GM18858 (cell line): Measurements from ENCODE around the gene FOXF1.

Experiments used
- ATAC-seq: cut with Tn5 transposase; IDR thresholded peaks from one replicate; pipeline ENCODE4 v1.9.1; 2021; ENCODE audit not compliant: unreplicated experiment

FOXF1 gene

DNA sequence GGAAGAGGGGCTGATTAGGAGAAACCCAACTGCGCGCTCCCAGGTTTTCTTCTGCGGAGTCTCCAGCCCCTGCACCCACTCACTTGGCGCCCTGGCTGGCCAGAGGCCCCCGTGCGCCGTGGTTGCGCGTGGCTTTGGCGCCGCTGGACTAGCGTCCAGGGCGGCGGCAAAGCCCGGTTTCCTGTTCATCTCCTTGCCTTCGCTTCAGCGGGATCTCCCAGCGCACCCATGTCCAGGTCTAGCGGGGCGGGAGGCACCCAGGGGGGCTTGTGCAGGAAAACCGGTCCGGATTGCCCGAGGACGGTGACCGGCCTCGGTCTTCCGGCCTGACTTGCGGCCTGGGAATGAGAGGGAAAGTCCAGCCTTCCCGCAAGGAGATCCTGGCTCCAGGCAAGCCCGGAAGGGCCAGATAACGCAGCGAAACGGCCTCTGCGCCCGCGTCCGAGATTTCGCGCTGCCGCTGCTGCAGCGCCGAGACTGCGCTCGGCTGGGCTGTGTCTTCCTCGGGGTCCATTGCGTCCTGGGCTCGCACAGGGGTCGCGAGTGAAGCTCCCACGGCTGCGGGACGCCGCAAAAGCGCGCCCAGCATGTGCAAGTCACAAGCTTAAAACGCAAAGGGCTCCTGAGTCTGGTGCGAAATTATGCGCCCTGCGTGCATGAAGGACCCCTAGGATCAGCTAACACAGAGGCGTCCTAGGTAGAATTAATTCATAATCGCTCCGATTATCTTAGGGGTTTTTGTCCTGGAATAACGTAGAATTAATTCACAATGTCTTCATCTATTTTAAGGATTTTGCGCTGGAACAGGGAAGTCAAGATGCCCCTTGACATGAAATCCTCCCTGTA lies 5.7 kb downstream of the FOXF1 start:
- ATAC-seq, result no peak

DNA sequence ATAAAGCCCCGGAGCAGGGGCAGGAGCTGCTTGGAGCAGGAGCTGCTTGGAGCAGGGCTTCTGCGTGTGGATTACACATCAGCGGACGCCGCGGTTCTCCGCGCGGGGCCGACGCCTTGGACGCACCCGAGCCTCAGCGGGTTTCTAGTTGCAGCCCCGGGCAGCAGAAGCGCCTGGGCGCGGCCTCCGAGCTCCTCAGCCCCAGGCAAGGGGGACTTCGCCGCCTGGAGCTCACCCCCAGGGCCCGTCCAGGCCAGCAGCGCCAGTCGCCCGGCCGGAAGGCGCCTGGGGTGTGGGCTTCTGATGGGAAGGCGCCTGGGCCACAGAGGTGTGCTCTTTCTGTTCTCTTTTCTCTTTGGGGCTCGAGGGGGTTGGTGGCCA lies 6.3 kb downstream of the FOXF1 start:
- no peak for ATAC-seq

DNA sequence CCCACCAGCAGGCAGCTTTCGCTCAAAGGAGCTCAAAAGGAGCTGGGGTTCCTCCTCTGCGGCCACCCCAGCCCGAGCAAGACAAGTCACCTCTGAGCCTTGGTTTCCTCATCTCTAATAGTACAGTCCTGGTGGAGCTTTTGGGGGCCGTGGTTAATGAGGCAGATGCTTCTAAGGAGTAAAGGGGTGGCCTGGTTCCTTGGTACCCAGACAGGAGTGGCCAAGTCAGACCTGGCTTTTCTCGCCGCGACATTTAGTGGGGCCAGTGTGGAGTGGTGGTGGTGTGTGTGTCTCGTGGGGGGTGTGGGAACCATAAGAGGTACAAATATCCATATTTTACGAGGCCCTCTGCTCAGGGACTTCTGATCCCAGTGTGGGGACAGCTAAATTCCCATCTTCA lies 6.7 kb downstream of the FOXF1 start:
- no peak for ATAC-seq

DNA sequence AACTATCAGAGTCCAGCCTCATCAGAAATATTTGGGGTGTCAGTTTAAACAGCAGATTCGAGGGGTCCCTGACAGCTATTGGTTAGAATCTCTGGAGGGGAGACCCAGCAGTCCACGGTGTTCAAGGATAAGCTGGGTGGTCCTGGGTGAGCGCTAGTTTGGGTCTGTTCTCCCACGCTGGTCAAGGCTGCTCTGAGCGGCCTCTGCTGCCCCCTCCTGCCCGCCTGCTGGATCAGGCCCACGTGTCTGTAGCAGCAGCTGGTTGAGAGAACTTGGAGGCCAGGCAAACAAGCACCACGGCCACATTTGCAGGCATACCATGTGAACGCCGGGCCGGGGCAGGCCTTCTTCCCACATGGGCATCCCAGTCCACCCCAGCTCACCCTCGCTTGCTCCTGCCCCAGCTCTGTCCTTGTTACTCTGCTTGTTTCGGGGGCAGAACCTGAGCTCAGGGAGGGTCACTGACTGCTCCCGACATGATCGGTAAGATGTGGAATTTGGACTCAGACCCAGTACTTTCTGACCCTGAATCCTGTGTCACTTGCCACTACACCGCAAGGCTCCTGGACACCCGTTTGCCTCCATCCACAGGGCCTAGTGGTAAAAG lies 7.4 kb downstream of the FOXF1 start:
- no peak for ATAC-seq

DNA sequence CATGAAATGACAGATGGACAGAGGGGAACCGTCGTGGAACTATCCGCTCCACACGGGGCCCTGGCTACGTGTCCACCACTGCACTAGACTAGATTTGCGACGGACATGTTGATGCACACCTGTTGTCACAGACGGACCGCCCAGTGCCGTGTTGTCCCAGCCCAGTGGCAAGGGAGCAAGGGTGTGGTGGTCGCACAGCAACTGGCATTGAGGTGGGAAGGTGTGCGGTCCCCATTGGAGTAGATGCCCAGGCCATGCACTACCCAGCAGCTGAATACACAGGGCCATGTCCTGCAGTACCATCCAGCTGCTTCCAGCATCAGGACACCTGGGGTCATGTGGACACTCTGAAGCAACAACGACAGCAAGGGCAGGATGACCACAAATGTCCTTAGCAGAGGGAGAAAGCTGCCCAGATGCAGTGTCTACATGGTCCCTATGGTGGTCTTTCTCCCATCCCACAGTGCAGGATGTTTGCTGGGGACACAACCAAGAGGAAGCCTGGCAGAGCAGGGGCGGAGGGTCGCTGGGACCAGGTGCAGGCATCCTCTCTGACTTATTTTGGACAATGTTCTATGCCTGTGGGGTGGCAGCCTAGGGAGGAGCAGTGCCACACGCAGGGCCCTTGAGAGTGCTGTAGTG lies 8.8 kb downstream of the FOXF1 start:
- no peak for ATAC-seq

DNA sequence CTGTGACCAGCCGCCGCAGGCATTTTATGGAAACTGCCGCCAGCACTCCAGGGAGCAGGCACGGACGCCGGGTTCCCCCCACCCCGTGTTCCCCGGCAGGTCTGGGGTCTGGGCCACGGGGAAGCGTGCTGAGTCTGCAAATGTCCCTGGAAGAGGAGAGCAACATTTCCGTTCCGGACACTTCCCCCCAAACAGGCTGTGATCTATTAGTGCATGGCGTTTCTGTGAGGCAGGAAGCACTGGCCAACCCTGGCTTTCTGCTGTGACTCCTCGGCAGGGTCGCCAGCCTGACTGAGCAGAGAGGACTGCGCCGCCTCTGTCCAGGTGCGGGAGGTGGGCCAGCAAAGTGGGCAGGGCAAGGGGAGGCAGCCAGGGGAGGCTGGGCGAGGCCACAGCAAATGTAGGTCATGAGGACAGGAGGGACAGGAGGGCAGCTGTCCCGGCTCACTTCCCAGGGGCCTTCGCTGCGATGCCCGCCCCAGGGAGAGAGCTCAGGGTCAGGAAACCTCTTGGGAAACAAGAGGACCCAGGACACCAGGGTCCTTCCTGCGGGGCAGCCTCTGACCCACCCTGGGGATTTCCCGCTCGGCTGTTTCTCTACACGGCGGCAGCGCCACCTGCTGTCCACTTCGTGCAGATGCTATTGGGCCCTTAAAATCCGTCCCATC lies 9.5 kb downstream of the FOXF1 start:
- no peak for ATAC-seq

DNA sequence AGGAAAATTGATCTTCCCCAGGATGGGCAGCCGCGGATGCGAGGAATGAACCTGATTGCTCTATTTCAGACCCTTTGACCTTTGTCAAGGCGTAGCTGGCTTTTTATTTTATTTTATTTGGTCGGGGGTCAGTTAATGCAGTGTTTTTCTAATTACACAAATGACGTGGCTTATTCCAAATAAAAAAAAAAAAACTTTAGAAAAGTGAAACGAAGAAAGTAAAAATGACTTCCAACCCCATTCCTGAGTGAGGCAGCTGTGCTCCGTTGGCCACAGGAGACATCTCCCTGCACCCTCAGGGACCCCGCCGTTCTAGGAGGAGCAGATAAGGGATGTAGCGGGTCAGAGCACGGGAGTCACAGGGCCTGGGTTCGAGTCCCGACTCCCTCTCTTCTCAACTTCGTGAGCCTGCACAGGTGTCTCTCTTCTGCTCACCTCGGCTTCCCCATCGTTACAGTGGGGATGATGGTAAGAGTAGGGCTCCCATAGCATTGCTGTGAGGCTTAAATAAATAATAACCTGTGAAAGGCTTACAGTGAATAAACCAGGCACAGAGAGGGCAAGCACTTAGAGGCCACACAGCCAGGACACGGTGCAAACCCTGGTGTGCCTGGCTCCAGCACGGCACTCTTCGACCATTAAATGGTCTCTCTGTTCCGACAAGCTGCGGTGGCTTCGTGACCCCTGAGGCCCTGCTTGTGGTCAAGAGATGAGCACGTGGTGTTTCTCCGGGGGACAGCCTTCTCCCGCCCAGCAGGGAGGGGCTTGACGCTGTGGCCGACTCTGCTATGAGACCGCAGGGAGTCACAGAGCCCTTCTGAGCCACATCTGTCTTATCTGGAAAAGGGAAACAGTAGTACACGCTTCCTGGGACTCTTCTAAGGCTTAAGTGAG lies 10.2 kb downstream of the FOXF1 start:
- no peak for ATAC-seq

DNA sequence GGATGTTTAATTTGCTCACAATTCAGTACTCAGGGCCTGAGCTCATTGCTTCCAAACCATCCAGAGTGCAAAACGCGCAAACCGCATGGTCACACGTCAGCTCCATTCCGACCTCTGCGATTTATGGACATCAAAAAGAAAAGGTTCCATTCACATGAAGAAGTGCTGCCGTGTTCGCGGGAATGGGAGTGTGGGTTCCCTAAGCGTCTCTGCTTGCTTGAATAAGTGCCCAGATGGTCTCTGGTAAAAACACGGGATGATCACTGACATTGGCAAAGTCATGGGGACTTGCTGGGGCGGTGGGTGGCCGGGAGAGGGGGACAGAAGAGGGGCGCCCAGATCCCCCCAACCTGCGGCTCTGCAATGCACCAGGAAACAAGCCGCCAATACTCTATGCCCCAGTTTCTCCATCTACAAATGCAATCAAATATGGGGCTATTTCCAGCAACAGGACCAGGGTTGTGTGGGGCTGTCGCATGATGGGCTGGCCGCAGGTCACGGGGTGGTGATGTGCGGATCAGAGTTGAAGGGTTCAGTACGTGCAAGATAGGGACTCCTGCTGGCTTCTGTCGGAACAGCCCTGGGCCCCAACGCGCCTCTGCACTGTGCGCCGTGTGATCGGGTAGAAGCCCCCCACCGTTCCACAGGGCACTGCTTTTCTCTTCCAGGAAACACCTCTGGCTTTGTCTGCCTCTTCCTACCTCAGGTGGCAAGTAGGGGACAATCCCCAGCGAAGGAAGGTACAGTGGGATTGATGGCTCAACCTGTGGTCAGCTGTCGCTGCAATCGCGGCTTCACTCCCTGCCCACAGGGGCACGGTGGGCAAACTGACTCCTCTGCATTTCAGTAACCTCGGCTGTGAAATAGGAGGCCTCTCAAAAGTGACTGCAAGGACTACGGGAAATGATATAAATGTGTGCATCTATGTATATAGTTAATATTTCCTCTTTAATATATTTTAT lies 11.2 kb downstream of the FOXF1 start:
- no peak for ATAC-seq

DNA sequence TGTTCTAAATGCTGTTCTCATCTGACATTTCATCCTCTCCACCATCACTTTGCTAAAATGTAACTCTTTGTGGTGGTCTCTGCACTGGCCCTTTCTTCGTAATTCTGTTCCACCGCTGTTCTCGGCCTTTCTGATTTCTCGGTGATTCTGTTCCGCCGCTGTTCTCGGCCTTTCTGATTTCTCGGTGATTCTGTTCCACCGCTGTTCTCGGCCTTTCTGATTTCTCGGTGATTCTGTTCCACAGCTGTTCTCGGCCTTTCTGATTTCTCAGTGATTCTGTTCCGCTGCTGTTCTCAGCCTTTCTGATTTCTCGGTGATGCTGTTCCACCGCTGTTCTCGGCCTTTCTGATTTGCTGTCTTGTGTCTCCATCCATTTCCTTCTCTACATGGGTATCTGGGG lies 12.3 kb downstream of the FOXF1 start:
- no peak for ATAC-seq

DNA sequence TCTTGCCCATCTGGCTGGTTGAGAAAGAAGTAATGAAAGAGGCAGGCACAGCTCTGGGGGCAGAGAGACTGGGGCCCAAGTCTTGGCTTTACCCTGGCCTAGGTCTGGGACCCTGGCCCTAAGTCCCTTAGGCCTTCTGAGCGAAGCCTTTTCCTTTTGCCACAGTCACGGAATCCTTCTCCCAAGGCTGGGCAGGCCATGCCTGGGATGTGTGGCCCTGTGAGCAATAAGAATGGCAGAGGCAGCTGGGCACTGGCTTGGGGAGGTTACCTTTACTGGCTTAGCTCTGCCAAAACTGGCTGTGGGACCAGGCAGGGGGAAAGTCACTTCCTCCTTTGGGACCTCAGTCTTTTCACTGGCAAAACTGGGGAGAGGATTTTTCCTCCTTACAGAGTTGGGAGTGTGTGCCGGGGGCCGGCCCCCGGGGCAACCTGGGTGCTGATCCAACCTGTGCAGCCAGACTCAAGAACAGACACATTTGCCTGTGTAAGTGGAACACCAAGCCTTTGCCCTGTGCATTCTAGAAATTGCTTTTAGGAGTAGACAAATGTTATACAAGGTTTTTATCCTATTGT lies 12.9 kb downstream of the FOXF1 start:
- ATAC-seq, result no peak

DNA sequence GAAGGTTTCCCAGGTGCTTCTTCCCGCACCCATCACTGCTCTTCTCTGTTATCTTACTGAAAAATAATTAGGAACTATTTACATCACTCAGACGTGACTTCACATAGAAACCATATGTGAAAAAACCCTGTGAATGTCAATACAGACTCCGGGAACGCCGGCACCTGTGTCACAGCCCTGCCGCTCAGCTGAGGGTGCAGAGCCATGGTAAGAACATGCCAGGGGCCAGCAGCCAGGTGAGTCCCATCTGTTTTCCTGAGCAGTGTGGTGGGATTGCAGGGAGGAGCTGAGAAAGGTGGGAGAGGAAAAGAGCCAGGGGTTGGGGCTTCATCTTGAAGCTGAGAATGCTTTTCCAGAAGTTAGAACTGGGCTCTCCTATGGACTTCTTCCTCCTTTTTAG lies 13.7 kb downstream of the FOXF1 start:
- ATAC-seq, result no peak

DNA sequence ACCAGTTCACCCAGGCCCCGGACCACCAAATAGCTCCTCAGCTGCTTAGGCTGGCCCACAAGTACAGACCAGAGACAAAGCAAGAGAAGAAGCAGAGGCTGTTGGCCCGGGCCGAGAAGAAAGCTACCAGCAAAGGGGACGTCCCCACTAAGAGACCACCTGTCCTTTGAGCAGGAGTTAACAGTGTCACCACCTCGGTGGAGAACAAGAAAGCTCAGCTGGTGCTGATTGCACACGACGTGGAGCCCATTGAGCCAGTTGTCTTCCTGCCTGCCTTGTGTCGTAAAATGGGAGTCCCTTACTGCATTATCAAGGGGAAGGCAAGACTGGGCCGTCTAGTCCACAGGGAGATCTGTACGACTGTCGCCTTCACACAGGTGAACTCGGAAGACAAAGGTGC lies 15.4 kb downstream of the FOXF1 start:
- no peak for ATAC-seq

DNA sequence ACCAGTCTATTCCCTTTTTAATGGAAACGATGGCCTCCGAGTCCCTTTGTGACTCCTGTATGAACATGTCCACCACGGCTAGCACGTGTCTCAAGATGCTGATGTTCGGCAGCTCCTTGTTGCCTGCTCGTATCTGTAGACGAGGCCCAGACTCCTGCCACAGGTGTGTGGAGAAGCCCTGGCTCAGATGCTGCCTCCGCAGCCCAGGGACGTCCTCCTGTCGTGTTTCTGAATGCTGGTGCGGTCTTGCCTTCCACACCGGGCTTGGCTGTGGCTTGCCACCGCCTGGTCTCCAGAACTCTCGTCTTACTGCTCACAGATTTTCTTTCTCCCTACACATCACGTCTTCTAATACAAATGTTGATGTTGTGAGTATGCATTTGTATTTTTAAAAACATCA lies 17.0 kb downstream of the FOXF1 start:
- no peak for ATAC-seq

DNA sequence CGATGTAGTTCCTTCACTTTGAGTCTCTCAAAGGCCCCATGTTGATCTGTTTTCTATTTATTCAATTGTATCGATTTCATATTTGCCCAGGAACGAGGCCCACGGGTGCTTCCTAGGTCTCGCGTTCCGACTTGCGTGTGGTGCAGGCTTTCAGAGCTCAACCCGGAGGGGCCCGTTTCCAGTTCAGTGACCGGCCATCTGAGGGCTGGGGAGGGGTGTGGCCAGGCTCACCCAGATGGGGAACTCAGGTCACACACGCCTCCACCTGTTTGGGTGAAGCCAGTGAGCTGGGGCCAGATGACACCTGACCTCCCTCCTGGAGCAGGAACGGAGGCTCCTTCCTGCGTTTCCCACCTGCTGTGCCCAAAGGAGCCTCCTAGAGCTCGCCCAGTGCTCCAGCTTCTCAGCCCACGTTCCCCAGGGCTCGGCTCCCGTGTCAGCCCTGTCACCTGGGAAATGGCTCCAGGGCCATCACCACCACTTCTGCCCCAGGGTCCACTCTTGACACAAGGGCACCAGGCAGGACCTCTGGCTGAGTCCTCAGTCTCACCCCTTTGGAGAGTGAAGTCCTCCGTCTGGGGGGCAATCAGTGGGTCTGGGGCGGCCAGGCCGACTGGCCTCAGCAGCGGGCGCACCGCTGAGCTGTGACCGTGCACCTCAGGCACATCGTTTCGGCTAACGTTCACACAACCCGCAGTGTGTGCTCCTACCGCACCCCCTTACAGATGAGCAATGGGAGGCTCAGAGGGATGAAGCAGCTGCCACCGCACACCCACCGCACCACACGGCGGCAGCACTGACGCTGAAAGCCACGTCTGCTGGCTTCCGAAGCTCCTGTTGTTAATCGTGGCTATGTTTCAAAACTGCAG lies 18.0 kb downstream of the FOXF1 start:
- ATAC-seq, result no peak

DNA sequence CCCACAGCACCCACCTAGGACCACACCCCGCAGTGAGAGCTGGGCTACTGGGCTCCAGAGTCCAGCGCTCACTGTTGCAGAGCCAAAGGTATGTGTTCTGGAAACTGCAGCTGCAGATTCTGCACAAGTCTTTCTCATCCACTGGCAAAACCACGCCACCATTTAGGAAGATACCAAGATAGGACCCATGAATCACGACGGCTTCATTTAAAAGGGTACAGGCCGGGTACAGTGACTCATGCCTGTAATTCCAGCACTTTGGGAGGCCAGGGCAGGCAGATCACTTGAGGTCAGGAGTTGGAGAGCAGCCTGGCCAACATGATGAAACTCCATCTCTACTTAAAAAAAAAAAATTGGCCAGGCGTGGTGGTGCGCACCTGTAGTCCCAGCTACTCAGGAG lies 18.8 kb downstream of the FOXF1 start:
- no peak for ATAC-seq

DNA sequence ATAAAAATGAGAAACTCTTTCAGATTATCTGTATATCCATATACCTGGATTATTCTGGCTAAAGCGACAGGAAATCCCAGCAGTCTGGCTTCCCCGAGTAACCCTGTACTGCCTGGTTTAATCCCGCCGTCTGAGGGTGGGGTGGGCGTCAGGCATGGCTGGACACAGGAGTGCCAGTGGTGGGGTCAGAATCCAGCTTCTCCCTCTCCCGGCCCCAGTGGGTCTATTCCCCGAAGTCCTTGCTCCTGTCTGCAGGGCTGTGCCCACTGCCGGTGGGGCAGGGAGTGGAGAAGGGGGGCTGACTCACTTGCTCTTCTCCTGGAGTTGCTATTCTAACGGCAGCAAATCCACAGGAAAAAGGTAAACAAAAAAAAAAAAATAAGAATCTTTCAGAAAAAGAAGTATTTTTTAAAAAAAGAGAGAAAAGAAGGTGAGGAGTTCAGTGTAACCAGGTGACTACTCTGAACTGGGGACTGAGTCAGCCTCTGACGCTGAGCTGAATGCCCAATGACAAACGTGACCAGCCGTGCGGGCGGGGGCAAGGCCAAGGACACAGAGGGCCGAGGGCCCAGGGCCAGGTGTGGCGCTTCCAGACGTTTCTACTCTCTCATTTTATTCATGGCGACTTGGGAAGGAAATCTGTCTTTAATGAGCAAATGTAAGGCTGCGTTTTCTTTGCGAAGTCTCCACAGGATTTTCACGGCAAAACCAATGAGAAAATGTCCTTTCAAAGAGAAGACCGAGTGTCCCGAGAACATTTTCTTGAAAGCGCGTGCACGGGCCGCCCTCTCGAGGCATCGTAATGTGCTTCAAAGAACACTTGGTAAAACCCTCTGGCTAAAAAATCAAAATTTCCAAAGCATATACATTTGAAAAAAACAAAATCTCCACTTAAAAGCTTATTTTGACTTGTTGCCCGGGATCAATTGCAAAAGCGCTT lies 20.2 kb downstream of the FOXF1 start:
- no peak for ATAC-seq

DNA sequence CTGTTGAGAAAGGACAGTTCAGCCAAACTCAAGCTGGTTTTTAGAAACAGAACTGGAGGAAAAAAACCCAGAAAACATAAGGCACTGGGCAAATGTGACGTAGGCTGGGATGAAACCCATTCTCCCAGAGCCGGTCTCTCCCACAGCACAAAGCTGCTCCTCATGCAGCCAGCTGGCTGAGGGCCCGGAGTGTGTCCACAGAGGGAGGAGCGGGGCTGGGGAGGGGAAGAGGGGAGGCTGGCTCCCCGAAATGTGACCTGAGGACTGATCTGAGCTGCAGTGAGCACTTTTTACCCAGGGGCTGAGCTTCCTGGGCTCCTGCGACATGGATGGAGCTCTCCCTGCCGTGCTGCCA lies 20.8 kb downstream of the FOXF1 start:
- no peak for ATAC-seq
